Endodermal cell (in vitro differentiated cells): ENCODE measurements around the gene AKAP13. TPM values are rescaled to one million over a fixed set of nuclear protein-coding genes. Genes with fewer than 3 reads are reported as not detected.
"Not testable (repeated sequence)": the region's sequence is repeated elsewhere in the genome, so short reads cannot be mapped to it uniquely, and the experiment has no call there.

Experiments used
- DNase-seq: peaks from one replicate; pipeline ENCODE4 v3.0.0-alpha.2; 2017
- H3K27ac ChIP-seq: 2 replicates; pipeline ENCODE4 v1.5.1; 2013; ENCODE audit warnings: mild to moderate bottlenecking, low read depth, low read length, moderate library complexity
- H3K27me3 ChIP-seq: 2 replicates; pipeline ENCODE4 v1.6.1; 2013; ENCODE audit warnings: mild to moderate bottlenecking, low read length, moderate library complexity; ENCODE audit not compliant: insufficient read depth, control insufficient read depth, poor library complexity, severe bottlenecking
- H3K36me3 ChIP-seq: 2 replicates; pipeline ENCODE4 v1.7.0; 2013; ENCODE audit warnings: mild to moderate bottlenecking, low read length, moderate library complexity; ENCODE audit not compliant: control insufficient read depth, insufficient read depth
- H3K4me1 ChIP-seq: one replicate; pipeline ENCODE4 v1.7.0; 2013; ENCODE audit warnings: low read length; ENCODE audit not compliant: control insufficient read depth, insufficient read depth
- H3K4me3 ChIP-seq: 2 replicates; pipeline ENCODE4 v1.5.1; 2013; ENCODE audit warnings: mild to moderate bottlenecking, low read length, moderate library complexity
- H3K9ac ChIP-seq: 2 replicates; pipeline ENCODE4 v1.6.1; 2013; ENCODE audit warnings: mild to moderate bottlenecking, low read length, moderate library complexity; ENCODE audit not compliant: poor library complexity, severe bottlenecking; ENCODE audit errors: extremely low read depth
- H3K9me3 ChIP-seq: 2 replicates; pipeline ENCODE4 v1.6.1; 2013; ENCODE audit warnings: mild to moderate bottlenecking, low read length, moderate library complexity; ENCODE audit not compliant: control insufficient read depth
- H3K27ac Mint-ChIP-seq: 2 replicates; pipeline ENCODE4 v1.8.0; 2020; ENCODE audit warnings: mixed read lengths
- H3K27me3 Mint-ChIP-seq: 2 replicates; pipeline ENCODE4 v1.8.0; 2021; ENCODE audit warnings: mild to moderate bottlenecking, mixed read lengths; ENCODE audit not compliant: insufficient read depth
- H3K36me3 Mint-ChIP-seq: 2 replicates; pipeline ENCODE4 v1.8.0; 2020; ENCODE audit warnings: low read depth, mixed read lengths
- H3K4me1 Mint-ChIP-seq: 2 replicates; pipeline ENCODE4 v1.8.0; 2020; ENCODE audit warnings: mixed read lengths
- H3K4me3 Mint-ChIP-seq: 2 replicates; pipeline ENCODE4 v1.8.0; 2020; ENCODE audit warnings: mild to moderate bottlenecking, moderate library complexity, mixed read lengths
- H3K9me3 Mint-ChIP-seq: 2 replicates; pipeline ENCODE4 v1.8.0; 2020; ENCODE audit warnings: mild to moderate bottlenecking, mixed read lengths
- CTCF ChIP-seq: fragments of 200-600 bp; sonication (generic); conservative IDR thresholded peaks from 2 replicates; pipeline ENCODE4 v1.5.0; 2021; ENCODE audit warnings: antibody characterized with exemption, mild to moderate bottlenecking
- WGBS, 2 experiments: methylation state at CpG; one replicate each; pipeline versions ENCODE4 v1.1.5 to v1.1.7; 2013; ENCODE audit warnings: missing lambda C conversion rate in 2 of 2, mixed read lengths in 1 of 2; ENCODE audit not compliant: insufficient coverage in 1 of 2, insufficient read length in 1 of 2; 5-methylcytosine and 5-hydroxymethylcytosine counted together
- total RNA-seq, 2 donors: library from RNA; stranded (reverse); fragmentation: NEBNext Ultra II Directional in 1 of 2; extraction: Animal tissue kit (Norgen Biotek cat#: 25700) in 1 of 2; gene quantifications; 2 replicates in 1 of 2; 3 replicates in 1 of 2; pipeline ENCODE4 v1.2.1, GENCODE V29; 2021

Gene AKAP13
- total RNA-seq, 2 donors from 2014 or later, result 115 to 131 TPM

GRCh38 chr15:85480923-85481322 is 100.5 kb downstream of the AKAP13 start:
- WGBS, 2 experiments, result 78 to 100% methylated on average over 1 to 5 of the region's 6 CpGs
- Histone ChIP-seq H3K4me3 (no peak overlapping the region), H3K9me3 (no peaks in the 10 kb centered on the region), H3K27ac (no peak overlapping the region), H3K9ac (no peak overlapping the region), H3K4me1 (peaks cover 30% of the 10 kb centered on the region), H3K27me3 (no peaks in the 10 kb centered on the region), H3K36me3 (peaks cover 8% of the 10 kb centered on the region)
- Mint-ChIP-seq H3K9me3 (no peaks in the 10 kb centered on the region), H3K27ac (peak overlapping the region; percentile 65), H3K4me1 (peaks cover 74% of the 10 kb centered on the region), H3K36me3 (peaks cover 2% of the 10 kb centered on the region), H3K27me3 (no peaks in the 10 kb centered on the region), H3K4me3 (no peak overlapping the region)
- no peak for DNase-seq
- no peak for TF ChIP-seq CTCF

GRCh38 chr15:85481543-85481942 is 101.1 kb downstream of the AKAP13 start:
- peaks cover 70% of the 10 kb centered on the region for H3K4me1 Mint-ChIP-seq
- not testable (repeated sequence) for H3K27me3 ChIP-seq

GRCh38 chr15:85482894-85483293 is 102.5 kb downstream of the AKAP13 start:
- WGBS, 2 experiments, result 76 to 90% methylated on average over 5 to 6 of the region's 6 CpGs
- H3K27me3 ChIP-seq, result no peaks in the 10 kb centered on the region
- peaks cover 10% of the 10 kb centered on the region for H3K36me3 Mint-ChIP-seq
- peaks cover 58% of the 10 kb centered on the region for H3K4me1 Mint-ChIP-seq
- peaks cover 27% of the 10 kb centered on the region for H3K4me1 ChIP-seq
- no peaks in the 10 kb centered on the region for H3K9me3 ChIP-seq
- no peaks in the 10 kb centered on the region for H3K9me3 Mint-ChIP-seq
- no peak overlapping the region for H3K4me3 ChIP-seq
- H3K27ac Mint-ChIP-seq, result peak overlapping the region; percentile 48
- peaks cover 22% of the 10 kb centered on the region for H3K36me3 ChIP-seq
- no peak for TF ChIP-seq CTCF
- no peak for DNase-seq
- H3K4me3 Mint-ChIP-seq, result no peak overlapping the region
- peak overlapping the region; percentile 62 for H3K27ac ChIP-seq
- H3K9ac ChIP-seq, result no peak overlapping the region
- H3K27me3 Mint-ChIP-seq, result no peaks in the 10 kb centered on the region

More at GRCh38 chr15:85481543-85481942, 101.1 kb downstream of the AKAP13 start:
- H3K36me3 Mint-ChIP-seq, H3K9me3 ChIP-seq, H3K9ac ChIP-seq, H3K27me3 Mint-ChIP-seq, H3K4me3 ChIP-seq, H3K27ac ChIP-seq, DNase-seq, H3K9me3 Mint-ChIP-seq, H3K4me3 Mint-ChIP-seq: not testable (repeated sequence)
- peak overlapping the region; percentile 53 for H3K27ac Mint-ChIP-seq
- Histone ChIP-seq H3K36me3 (peaks cover 13% of the 10 kb centered on the region), H3K4me1 (peaks cover 30% of the 10 kb centered on the region)

GRCh38 chr15:85483955-85484354 is 103.6 kb downstream of the AKAP13 start:
- 100% methylated on average over 1 of the region's 1 CpG; no CpG with 5 or more reads in 1 of the 2 experiments for WGBS, 2 experiments
- DNase-seq, H3K27ac ChIP-seq, H3K9ac ChIP-seq, H3K9me3 Mint-ChIP-seq, H3K27me3 ChIP-seq, H3K27me3 Mint-ChIP-seq, H3K9me3 ChIP-seq, H3K4me3 ChIP-seq, H3K4me3 Mint-ChIP-seq: not testable (repeated sequence)
- peaks cover 25% of the 10 kb centered on the region for H3K4me1 ChIP-seq
- H3K36me3 ChIP-seq, result peaks cover 29% of the 10 kb centered on the region
- H3K36me3 Mint-ChIP-seq, result peaks cover 14% of the 10 kb centered on the region
- H3K4me1 Mint-ChIP-seq, result peaks cover 58% of the 10 kb centered on the region
- peak overlapping the region; percentile 87 for H3K27ac Mint-ChIP-seq

GRCh38 chr15:85484923-85485322 is 104.5 kb downstream of the AKAP13 start:
- not testable (repeated sequence) for H3K27me3 ChIP-seq, H3K27me3 Mint-ChIP-seq, H3K9me3 Mint-ChIP-seq, H3K9me3 ChIP-seq, H3K27ac Mint-ChIP-seq, H3K27ac ChIP-seq, H3K9ac ChIP-seq, H3K4me3 ChIP-seq, H3K4me3 Mint-ChIP-seq, DNase-seq
- H3K4me1 ChIP-seq, result peaks cover 22% of the 10 kb centered on the region
- peaks cover 33% of the 10 kb centered on the region for H3K36me3 ChIP-seq
- Mint-ChIP-seq H3K4me1 (peaks cover 50% of the 10 kb centered on the region), H3K36me3 (peaks cover 14% of the 10 kb centered on the region)
